HEK293 (cell line): ENCODE results near the gene MAPK12.

ENCODE experiments used
- CTCF ChIA-PET: fragments of 350-600 bp; formaldehyde crosslinking; extraction: SDS; loops from one replicate; lab custom pipeline; 2021; ENCODE audit warnings: antibody characterized with exemption; lab: Yijun Ruan, JAX
- POLR2A ChIA-PET: fragments of 300-600 bp; formaldehyde crosslinking; extraction: SDS; loops from one replicate; lab custom pipeline; 2020; ENCODE audit warnings: antibody characterized with exemption, inconsistent platforms; lab: Yijun Ruan, JAX
- H3K27ac ChIP-seq: fragments of 200-500 bp; sonication (Bioruptor generic); 2 replicates; pipeline ENCODE4 v1.5.1; 2014; ENCODE audit warnings: low read depth, low read length, control low read depth, inconsistent platforms; ENCODE audit errors: extremely low read depth
- H3K36me3 ChIP-seq, 2 experiments: fragments of 200-500 bp in 1 of 2; sonication (Bioruptor generic) in 1 of 2; 1 replicate in 1 of 2; 2 replicates in 1 of 2; pipeline ENCODE4 v1.5.1; 2014 to 2017; ENCODE audit warnings: inconsistent platforms in 2 of 2, low read length in 2 of 2; ENCODE audit not compliant: control insufficient read depth in 2 of 2, insufficient read depth in 1 of 2
- H3K4me1 ChIP-seq: fragments of 200-500 bp; sonication (Bioruptor generic); 2 replicates; pipeline ENCODE4 v1.5.1; 2014; ENCODE audit warnings: mild to moderate bottlenecking, low read length, inconsistent platforms; ENCODE audit not compliant: control insufficient read depth, insufficient read depth
- H3K4me3 ChIP-seq: 2 replicates; pipeline ENCODE4 v1.5.1; 2011; ENCODE audit warnings: low read depth, mild to moderate bottlenecking, control low read depth, low read length, moderate library complexity
- H3K9me3 ChIP-seq: fragments of 200-500 bp; sonication (Bioruptor generic); 2 replicates; pipeline ENCODE4 v1.5.1; 2014; ENCODE audit warnings: low read depth, low read length, inconsistent platforms; ENCODE audit not compliant: control insufficient read depth, insufficient read depth
- GLIS2 ChIP-seq: fragments of 450-650 bp; formaldehyde crosslinking; IDR thresholded peaks from 2 replicates; pipeline ENCODE4 v1.5.1; 2016; ENCODE audit warnings: missing biosample characterization, missing genetic modification characterization
- SP2 ChIP-seq: fragments of 450-650 bp; formaldehyde crosslinking; IDR thresholded peaks from 2 replicates; pipeline ENCODE4 v1.5.1; 2016; ENCODE audit warnings: missing biosample characterization, missing genetic modification characterization
- TSHZ1 ChIP-seq: fragments of 450-650 bp; formaldehyde crosslinking; IDR thresholded peaks from 2 replicates; pipeline ENCODE4 v1.5.1; 2016; ENCODE audit warnings: missing biosample characterization, missing genetic modification characterization, borderline replicate concordance
- ZIC2 ChIP-seq: fragments of 450-650 bp; formaldehyde crosslinking; IDR thresholded peaks from 2 replicates; pipeline ENCODE4 v1.5.1; 2016; ENCODE audit warnings: missing biosample characterization, missing genetic modification characterization
- ZNF132 ChIP-seq: fragments of 450-650 bp; formaldehyde crosslinking; IDR thresholded peaks from 2 replicates; pipeline ENCODE4 v1.5.1; 2017; ENCODE audit warnings: missing biosample characterization, missing genetic modification characterization, borderline replicate concordance
- ZNF133 ChIP-seq: fragments of 450-650 bp; formaldehyde crosslinking; IDR thresholded peaks from 2 replicates; pipeline ENCODE4 v1.5.1; 2016; ENCODE audit warnings: missing biosample characterization, missing genetic modification characterization
- ZNF302 ChIP-seq: fragments of 450-650 bp; formaldehyde crosslinking; IDR thresholded peaks from 2 replicates; pipeline ENCODE4 v1.5.1; 2016; ENCODE audit warnings: missing biosample characterization, missing genetic modification characterization, low read depth
- ZNF398 ChIP-seq: fragments of 450-650 bp; formaldehyde crosslinking; IDR thresholded peaks from 2 replicates; pipeline ENCODE4 v1.5.1; 2017; ENCODE audit warnings: missing biosample characterization, missing genetic modification characterization
- ZNF510 ChIP-seq: fragments of 450-650 bp; formaldehyde crosslinking; IDR thresholded peaks from 2 replicates; pipeline ENCODE4 v1.5.1; 2018; ENCODE audit warnings: mild to moderate bottlenecking, missing genetic modification characterization, missing biosample characterization; ENCODE audit not compliant: insufficient replicate concordance
- ZNF544 ChIP-seq: fragments of 450-650 bp; formaldehyde crosslinking; IDR thresholded peaks from 2 replicates; pipeline ENCODE4 v1.5.0; 2017; ENCODE audit warnings: missing biosample characterization, missing genetic modification characterization
- ZSCAN5A ChIP-seq: fragments of 450-650 bp; formaldehyde crosslinking; IDR thresholded peaks from 2 replicates; pipeline ENCODE4 v1.5.1; 2016; ENCODE audit warnings: missing biosample characterization, missing genetic modification characterization

MAPK12 gene

GRCh38 chr22:50303848-50304527 lies 42.5 kb upstream of the MAPK12 start (continued):
- no peak for TF ChIP-seq ZSCAN5A (tag by site-specific recombination)
- no peak for TF ChIP-seq ZNF302 (tag by site-specific recombination)
- TF ChIP-seq ZNF510, result no peak
- no peak for TF ChIP-seq ZNF133 (tag by site-specific recombination)
- TF ChIP-seq TSHZ1 (tag by site-specific recombination), result no peak
- no peak for TF ChIP-seq ZNF132 (tag by site-specific recombination)

- Histone ChIP-seq H3K4me1 (peaks cover 21% of the 10 kb centered on the region), H3K27ac (peak overlapping the region; percentile 50), H3K9me3 (no peaks in the 10 kb centered on the region), H3K4me3 (no peak overlapping the region), H3K36me3 (peaks cover 0 to 40% of the 10 kb centered on the region in 2 experiments; a peak in 1 of 3 replicates)
- ChIA-PET CTCF (interaction anchor here (1.0 to 2.1 kb wide), 4 partner anchors 9 to 52 kb away, joined by 3 to 8 read pairs (median 5); partner anchors contain the start of gene HDAC10), POLR2A (interaction anchor here (0.6 to 4.7 kb wide), 6 partner anchors 9 to 222 kb away, joined by 3 to 37 read pairs (median 4); partner anchors contain the start of gene SCO2)
- peak; percentile 63 for TF ChIP-seq ZIC2 (tag by site-specific recombination)
- peak; percentile 23 for TF ChIP-seq GLIS2 (tag by site-specific recombination)
- no peak for TF ChIP-seq SP2 (tag by site-specific recombination)
Observed at GRCh38 chr22:50303515-50303847, 42.0 kb upstream of the MAPK12 start.

- TF ChIP-seq ZNF544 (tag by site-specific recombination), result no peak
- peak; percentile 20 for TF ChIP-seq SP2 (tag by site-specific recombination)
- 0 out of 2 replicates have a peak, but pooled peaks have one; percentile 17 for TF ChIP-seq ZNF398 (tag by site-specific recombination)
- Histone ChIP-seq H3K4me3 (no peak overlapping the region), H3K9me3 (no peaks in the 10 kb centered on the region), H3K4me1 (peaks cover 21% of the 10 kb centered on the region), H3K36me3 (peaks cover 0 to 40% of the 10 kb centered on the region in 2 experiments; a peak in 1 of 3 replicates), H3K27ac (peak overlapping the region; percentile 50; the same call in 1 of the 2 replicates)
- ChIA-PET CTCF (interaction anchor here (0.6 to 2.1 kb wide), 7 partner anchors 8 to 165 kb away, joined by 3 to 9 read pairs (median 5); no protein-coding TSS in a partner anchor), POLR2A (interaction anchor here (0.5 to 1.7 kb wide), 4 partner anchors 9 to 231 kb away, joined by 3 to 6 read pairs (median 4); no protein-coding TSS in a partner anchor)
Observed at GRCh38 chr22:50302564-50302963, 41.1 kb upstream of the MAPK12 start.
